K562 (cell line): ENCODE results near the gene SUMF2. TPM values are rescaled to one million over a fixed set of nuclear protein-coding genes. Genes with fewer than 3 reads are reported as not detected.

Experiments
- ATF1 ChIP-seq, 2 experiments: fragments of 450-650 bp in 1 of 2; IDR thresholded peaks; 2 replicates each; pipeline ENCODE4 v1.6.1; 2016; ENCODE audit warnings: missing compliant biosample characterization in 1 of 2, missing genetic modification characterization in 1 of 2
- CHCHD3 ChIP-seq: fragments of 250-450 bp; sonication (Bioruptor Pico); IDR thresholded peaks from 2 replicates; pipeline ENCODE4 v2.1.2; 2022; ENCODE audit warnings: mild to moderate bottlenecking
- DEAF1 ChIP-seq: fragments of 450-650 bp; formaldehyde crosslinking; IDR thresholded peaks from 2 replicates; pipeline ENCODE4 v1.4.0; 2020; ENCODE audit warnings: mild to moderate bottlenecking, moderate library complexity
- FOXA1 ChIP-seq: fragments of 450-650 bp; IDR thresholded peaks from 2 replicates; pipeline ENCODE4 v1.6.1; 2016; ENCODE audit warnings: mild to moderate bottlenecking, borderline replicate concordance
- KHSRP ChIP-seq: fragments of 450-650 bp; IDR thresholded peaks from 2 replicates; pipeline ENCODE4 v1.6.1; 2017
- L3MBTL2 ChIP-seq: fragments of 450-650 bp; IDR thresholded peaks from 2 replicates; pipeline ENCODE4 v1.6.1; 2016; ENCODE audit warnings: mild to moderate bottlenecking, moderate library complexity
- ZBTB40 ChIP-seq, 2 experiments: fragments of 450-650 bp in 1 of 2; sonication (generic) in 1 of 2; formaldehyde crosslinking in 1 of 2; IDR thresholded peaks; 2 replicates each; pipeline versions ENCODE4 v1.7.1 to v1.9.0; 2016 to 2022; ENCODE audit warnings: inconsistent platforms in 1 of 2, mild to moderate bottlenecking in 1 of 2, missing genetic modification reagents in 1 of 2
- ZFPM2 ChIP-seq: fragments of 250-450 bp; sonication (Bioruptor Pico); IDR thresholded peaks from 2 replicates; pipeline ENCODE4 v1.5.1; 2022; ENCODE audit warnings: mild to moderate bottlenecking
- ZNF280B ChIP-seq: fragments of 250-450 bp; sonication (Bioruptor Pico); IDR thresholded peaks from 2 replicates; pipeline ENCODE4 v1.5.1; 2021; ENCODE audit warnings: mild to moderate bottlenecking
- ZNF785 ChIP-seq: fragments of 250-450 bp; sonication (Bioruptor Pico); IDR thresholded peaks from 2 replicates; pipeline ENCODE4 v1.4.0; 2020; ENCODE audit warnings: mild to moderate bottlenecking
- polyA plus RNA-seq, 8 experiments: library from polyadenylated mRNA; depleted of rRNA in 4 of 8; stranded (reverse) in 5 of 8; unstranded in 3 of 8; fragments of >200 nt; fragmentation: Nextera tagmentation in 2 of 8; fragmentation: Illumina TruSeq in 1 of 8; extraction: Ambion mirVana in 2 of 8; extraction: Trizol in 1 of 8; gene quantifications; 2 replicates each; pipeline versions ENCODE4 v1.2.1 to v1.2.3, GENCODE V29; 2011 to 2014; ENCODE audit warnings: inconsistent platforms in 1 of 8, missing spikeins in 1 of 8
- total RNA-seq, 7 experiments: library from RNA; depleted of rRNA in 6 of 7; stranded (reverse); fragments of >200 nt in 6 of 7; fragmentation: Illumina TruSeq in 2 of 7; extraction: Trizol in 2 of 7; gene quantifications; 2 replicates each; pipeline versions ENCODE4 v1.2.1 to v1.2.3, GENCODE V29; 2011 to 2021; ENCODE audit warnings: low replicate concordance in 1 of 7
- TF ChIP-seq, protein P1 (sequence below): fragments of 150-350 bp; conservative IDR thresholded peaks from 2 replicates; pipeline ENCODE4 v1.6.1; 2014; ENCODE audit warnings: low read length

Gene SUMF2
- total and polyA plus RNA-seq, 9 of the 15 experiments (the other 6 are each of a cell fraction or from before 2014, with no cell fraction given), result 39.0 to 113 (median 67.7) TPM

GRCh38 chr7:56106108-56107073 is 42.3 kb downstream of the SUMF2 start, which contains the start of gene CHCHD2 (continued):
- TF ChIP-seq ZBTB40 (IDR thresholded peaks at IDR 0.05) (peak; percentile 98), ZBTB40 (CRISPR knock-in tag; IDR thresholded peaks at IDR 0.05) (no peak), DEAF1 (CRISPR knock-in tag) (no peak), CHCHD3 (peak; percentile 46; the same call in 1 of the 2 replicates), ZNF280B (CRISPR knock-in tag) (no peak), L3MBTL2 (peak; percentile 86), FOXA1 (no peak), ATF1 (CRISPR knock-in tag; IDR thresholded peaks at IDR 0.05) (0 out of 2 replicates have a peak, but pooled peaks have one; percentile 30), ATF1 (tag; IDR thresholded peaks at IDR 0.05) (peak; percentile 92), ZFPM2 (CRISPR knock-in tag) (no peak), ZNF785 (CRISPR knock-in tag) (no peak), KHSRP (no peak)
- TF ChIP-seq, protein P1, sequence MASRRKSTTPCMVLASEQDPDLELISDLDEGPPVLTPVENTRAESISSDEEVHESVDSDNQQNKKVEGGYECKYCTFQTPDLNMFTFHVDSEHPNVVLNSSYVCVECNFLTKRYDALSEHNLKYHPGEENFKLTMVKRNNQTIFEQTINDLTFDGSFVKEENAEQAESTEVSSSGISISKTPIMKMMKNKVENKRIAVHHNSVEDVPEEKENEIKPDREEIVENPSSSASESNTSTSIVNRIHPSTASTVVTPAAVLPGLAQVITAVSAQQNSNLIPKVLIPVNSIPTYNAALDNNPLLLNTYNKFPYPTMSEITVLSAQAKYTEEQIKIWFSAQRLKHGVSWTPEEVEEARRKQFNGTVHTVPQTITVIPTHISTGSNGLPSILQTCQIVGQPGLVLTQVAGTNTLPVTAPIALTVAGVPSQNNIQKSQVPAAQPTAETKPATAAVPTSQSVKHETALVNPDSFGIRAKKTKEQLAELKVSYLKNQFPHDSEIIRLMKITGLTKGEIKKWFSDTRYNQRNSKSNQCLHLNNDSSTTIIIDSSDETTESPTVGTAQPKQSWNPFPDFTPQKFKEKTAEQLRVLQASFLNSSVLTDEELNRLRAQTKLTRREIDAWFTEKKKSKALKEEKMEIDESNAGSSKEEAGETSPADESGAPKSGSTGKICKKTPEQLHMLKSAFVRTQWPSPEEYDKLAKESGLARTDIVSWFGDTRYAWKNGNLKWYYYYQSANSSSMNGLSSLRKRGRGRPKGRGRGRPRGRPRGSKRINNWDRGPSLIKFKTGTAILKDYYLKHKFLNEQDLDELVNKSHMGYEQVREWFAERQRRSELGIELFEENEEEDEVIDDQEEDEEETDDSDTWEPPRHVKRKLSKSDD, result no peak
